Activated CD8-positive, alpha-beta memory T cell treated with anti-CD3 and anti-CD28 coated beads, Interleukin-2, amount 50 U/mL, for 4 hours (primary cell): ENCODE measurements around the gene KCNMA1.

Experiments
- DNase-seq: peaks from one replicate; pipeline ENCODE4 v3.0.0-alpha.2; 2020

The KCNMA1 gene

DNA sequence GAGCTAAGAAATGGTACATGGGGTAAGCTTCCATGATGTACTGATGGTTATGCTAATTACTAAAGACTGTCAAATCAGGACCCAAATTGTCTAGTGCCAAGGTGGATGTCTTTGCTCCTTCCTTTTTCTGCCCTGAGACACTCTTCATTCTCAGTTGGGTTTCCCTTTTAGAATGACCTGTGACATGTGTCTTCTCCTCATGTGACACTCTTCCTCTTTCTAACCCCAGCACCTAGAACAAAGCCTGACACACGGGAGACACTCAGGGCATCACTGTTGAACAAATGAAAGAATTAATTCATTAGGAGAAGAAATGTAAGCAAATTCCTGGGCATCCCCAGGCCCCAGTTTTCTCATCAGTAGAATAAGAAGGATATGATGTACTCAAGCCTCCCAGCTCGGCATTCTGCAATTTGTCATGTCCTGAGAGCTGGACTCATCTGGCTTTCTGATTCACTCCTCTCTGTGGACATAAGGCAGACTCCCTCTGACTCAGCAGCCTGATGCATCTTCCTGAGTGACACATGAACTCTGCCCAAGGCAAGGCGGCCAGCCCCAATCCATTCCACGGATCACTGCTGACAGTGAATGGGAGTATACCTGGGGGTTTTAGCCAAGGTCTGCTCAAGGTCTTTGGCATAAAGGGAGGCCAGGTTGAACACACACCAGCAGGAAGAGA, 473.8 kb downstream of the KCNMA1 start:
- no peak for DNase-seq

DNA sequence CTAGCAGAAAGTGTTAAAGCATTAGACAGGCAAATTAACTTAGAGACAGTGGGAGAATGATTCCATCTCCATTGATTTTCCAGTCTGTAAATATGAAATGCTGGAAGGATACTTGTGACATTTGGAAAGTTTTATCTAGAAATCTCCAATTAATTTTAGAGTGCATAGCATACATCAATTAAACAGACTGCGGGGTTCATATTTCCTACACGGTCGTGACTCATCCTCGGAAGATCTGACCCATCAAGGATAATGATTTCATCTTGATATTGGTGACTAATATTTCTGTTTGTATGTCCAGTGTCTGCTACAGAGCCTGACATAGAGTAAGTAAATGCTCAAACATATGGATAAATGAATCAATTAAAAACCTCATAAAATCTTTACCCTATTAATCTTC, 474.9 kb downstream of the KCNMA1 start:
- DNase-seq: no peak

DNA sequence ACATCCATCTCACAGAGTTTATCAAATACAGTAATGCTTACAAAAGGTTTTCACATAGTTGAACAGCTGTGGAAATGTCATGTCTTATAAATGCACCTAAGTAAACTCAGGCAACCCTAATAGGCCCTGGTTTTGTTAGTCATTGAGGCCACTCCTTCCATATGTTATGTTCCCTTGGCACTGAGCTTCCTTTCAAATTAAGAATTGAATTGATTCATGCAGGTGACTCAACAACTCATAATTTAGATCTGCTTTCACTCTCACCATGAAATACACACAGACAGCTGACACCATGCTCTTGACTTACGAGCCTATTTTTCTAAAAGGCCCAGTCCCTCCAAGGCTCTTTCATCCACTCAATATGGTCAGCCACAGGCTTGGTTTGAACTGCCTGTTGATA, 476.9 kb downstream of the KCNMA1 start:
- DNase-seq: no peak

DNA sequence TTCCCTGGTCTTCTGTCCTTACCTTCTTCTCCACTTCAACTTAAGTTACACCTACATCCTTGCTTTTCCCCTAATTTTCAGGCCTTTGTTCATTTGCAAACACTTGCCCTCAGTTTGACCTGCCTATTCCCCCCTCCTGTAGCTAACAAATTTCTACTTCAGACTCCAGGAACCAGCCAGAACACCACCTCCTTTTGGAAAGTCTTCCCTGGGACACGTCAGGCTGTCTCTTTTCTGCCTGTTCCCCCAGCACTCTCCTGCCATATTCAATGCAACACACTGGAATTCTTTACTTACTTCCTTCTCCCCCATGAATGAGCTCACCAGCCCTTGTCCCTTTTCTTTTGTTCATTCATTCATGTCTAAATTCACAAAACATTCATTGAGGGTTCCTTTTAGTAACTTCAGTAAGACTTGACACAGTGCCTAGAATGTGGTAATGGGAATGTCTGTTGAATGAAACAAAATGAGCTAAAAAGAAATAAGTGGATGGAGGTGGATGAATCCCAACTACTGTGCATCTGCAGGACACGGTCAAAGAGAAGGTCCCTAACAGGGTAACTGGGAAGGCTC, 478.0 kb downstream of the KCNMA1 start:
- DNase-seq: no peak

DNA sequence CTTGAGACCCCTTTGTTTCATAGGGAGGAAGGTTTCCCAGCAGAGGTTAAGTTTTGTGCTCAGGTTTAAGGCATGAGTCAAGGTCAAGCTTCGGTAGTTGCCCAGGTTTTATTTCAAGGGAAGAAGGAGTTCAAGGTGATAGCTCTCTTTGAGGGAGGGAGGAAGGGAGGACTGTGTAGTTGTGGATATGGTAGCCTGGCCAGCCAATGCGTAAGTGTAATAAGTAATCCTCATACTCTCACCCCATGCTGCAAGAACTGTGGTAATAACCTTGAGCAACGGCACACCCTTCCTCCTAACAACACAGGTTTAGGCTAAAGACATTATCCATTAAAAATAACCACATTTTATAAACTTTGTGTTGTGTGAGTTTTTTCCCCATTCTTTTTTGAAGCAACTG, 478.9 kb downstream of the KCNMA1 start:
- no peak for DNase-seq

DNA sequence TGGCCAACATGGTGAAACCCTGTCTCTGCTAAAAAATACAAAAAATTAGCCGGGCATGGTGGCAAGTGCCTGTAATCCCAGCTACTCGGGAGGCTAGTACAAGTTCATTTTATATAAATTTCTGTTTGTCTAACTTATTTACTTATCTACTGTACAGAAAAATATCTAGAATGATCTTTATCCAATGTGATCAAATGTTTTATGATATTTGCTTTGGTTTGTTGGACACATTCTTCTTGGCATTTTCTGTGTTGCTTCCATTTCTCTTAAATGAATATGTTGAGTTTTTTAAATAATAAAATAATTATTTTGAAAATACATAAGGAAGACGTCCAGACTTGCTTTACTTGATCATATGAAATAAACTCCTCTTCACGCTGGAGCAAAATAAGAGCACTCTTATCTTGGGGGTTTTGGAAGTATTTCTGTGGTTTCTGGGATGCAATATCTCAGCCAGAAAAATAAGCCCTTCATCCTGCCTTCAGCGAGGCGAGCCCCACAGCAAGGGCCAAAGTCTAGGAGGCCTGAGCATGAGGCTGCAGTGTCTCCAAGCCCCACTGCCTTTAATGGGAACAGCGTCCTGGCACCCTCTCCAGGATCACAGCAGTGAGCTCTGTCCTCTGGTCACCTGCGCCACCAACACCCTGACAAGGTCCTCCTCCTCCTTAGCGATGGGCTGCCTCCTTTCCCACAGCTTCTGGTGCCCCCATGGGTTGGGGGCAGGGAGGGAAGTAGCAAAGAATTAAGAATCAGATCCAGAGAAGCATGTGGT, 480.2 kb downstream of the KCNMA1 start:
- no peak for DNase-seq

DNA sequence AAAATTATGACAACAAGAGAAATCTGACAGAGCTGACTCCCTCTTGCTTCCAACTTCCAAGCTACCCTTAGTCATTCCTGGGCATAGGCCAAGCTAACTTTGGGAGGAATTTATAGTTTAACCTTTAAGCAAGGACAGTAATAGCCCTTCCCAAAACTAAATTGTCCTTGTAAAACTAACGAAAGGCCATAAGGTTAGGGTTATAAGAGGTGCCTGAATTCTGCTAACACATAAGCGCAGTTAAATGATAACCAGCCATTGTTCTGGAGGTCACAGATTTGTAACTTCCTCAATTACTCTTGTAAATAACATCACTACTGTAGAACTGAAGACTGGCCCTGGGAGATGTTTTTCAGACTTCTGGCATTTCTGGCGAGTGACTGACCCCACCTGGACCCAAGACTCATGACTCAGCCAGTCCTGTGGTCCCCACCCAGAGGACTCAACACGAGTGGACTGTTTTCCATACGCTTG, 481.2 kb downstream of the KCNMA1 start:
- DNase-seq: no peak

DNA sequence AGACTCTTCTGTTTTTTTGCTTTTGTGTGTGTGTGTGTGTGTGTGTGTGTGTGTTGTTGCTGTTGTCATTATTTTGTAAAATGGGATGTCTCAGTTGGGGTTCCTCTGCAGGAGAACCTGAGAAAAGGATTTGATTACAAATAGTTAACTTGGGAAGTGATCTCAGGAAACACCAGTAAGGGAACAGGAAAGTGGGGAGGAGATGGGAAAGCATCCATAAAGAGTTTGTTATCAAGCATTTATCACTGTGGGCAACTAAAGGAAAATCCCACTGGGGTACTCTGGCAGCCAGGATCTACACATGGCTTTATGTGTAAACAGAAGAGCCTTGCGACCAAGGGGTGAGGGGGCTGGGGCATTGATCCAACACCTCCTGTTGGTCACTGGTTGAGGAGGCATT, 485.4 kb downstream of the KCNMA1 start:
- no peak for DNase-seq

DNA sequence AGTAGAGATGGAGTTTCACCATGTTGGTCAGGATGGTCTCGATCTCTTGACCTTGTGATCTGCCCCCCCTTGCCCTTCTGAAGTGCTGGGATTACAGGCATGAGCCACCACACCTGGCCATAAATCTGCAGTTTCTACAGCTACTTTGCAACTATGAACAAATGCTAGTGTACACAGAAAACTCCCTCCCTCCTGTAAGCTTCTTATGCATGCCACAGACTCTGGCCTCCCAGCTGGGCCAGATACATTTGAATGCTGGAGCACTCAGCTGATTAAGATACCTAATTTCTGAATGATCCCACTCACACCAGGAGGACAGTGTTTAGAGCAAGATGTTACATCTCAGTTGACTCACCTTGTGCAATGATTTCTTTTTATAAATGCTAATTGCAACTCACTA, 486.2 kb downstream of the KCNMA1 start:
- no peak for DNase-seq

DNA sequence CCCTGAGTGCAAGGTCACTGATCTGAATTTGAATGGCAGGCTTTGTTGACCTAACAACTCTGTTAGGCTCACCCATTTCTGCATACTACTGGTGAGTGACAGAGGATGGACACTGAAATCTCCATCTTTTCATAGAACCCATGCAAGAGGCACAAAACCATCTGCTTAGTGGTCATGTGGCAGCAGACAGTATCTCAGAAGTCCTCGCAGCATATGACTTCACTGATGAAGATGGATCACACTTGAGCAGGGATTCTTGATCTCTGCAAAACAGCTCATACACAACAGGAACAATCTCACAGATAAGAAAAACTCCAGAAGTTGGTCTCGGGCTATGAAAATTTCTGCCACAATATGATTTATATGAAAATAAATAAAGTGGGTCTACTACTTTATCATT, 487.9 kb downstream of the KCNMA1 start:
- no peak for DNase-seq

DNA sequence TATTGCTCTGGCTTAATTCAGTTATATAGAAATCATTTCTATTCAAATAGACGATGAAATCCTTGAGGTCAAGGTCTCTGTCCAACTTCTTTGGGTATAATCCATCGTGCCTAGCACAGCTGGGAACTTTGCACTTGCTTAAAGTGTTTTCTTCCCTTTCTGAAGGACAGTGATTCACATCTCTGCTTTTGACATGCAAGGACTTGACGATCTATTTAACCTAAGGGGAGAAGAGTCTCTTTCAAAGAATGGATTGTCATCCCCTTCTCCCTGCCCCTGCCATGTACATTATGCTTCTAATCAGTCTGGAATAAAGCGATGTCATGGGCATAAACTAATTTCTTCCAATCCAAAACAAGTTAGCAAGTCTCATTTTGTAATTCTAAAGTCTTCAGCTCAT, 488.6 kb downstream of the KCNMA1 start:
- DNase-seq: no peak

DNA sequence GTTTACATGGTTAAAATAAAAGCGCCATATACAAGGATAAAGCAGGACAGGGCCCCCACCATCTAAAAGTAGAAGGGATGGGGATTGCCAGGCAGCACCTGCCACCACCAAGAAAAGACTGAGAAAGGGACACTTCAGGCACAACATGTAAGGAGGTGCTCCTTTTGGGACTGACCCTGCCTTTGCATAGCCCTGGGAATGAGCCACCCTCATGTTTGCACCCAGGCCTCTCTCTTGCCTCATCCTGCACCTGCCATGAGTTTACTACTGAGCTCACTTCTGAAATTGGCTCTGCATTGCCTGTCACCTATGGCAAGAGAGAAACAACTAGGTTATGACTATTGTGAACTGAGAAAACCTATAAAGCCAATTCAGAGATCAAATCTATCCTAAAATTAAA, 489.7 kb downstream of the KCNMA1 start:
- DNase-seq: no peak

DNA sequence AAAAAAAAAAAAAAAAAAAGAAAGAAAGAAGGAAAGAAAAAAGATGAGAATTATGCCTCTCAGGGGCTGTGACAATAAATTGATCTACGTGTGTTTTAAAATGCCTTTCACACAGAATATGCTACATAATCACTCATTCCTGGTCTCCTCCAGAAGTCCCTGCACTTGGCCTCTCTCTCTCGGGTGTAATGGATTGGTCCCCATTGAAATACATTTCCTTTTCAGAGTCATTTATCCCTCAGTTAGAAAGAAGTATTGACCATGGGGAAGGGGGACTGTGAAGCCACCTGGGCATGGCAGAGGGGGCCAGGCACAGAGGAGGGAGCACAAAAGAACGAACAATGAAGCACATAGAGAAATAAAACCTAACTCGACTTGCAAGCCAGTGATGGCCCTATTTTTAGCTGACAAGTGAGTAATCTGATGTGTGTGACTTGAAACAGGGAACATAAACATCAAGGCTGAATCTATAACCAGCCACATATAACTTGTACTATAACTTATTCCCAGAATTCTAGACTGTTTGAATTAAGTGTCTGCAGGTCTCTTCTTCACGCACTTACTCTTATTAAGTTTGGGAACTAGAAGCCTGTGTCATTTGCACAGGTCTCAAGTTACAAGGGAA, 490.8 kb downstream of the KCNMA1 start:
- no peak for DNase-seq

DNA sequence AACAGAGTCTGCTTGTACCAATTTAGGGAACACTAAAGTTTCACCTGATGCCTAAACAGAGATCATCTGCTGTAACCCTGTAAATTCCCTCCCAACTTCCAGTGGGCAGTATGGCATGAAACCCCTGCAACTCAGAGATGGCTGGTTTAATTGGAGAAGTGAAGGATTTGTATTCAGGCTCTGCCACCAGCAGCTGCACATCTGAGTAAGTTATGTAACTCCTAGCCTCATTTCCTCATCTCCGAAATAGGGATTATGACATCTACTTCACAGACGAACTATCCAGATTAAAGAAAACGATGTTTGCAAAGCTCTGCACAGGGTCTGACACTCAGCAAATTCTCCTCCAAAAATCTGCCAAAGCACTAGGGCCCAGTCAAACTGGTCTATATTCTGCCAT, 493.0 kb downstream of the KCNMA1 start:
- DNase-seq: no peak

DNA sequence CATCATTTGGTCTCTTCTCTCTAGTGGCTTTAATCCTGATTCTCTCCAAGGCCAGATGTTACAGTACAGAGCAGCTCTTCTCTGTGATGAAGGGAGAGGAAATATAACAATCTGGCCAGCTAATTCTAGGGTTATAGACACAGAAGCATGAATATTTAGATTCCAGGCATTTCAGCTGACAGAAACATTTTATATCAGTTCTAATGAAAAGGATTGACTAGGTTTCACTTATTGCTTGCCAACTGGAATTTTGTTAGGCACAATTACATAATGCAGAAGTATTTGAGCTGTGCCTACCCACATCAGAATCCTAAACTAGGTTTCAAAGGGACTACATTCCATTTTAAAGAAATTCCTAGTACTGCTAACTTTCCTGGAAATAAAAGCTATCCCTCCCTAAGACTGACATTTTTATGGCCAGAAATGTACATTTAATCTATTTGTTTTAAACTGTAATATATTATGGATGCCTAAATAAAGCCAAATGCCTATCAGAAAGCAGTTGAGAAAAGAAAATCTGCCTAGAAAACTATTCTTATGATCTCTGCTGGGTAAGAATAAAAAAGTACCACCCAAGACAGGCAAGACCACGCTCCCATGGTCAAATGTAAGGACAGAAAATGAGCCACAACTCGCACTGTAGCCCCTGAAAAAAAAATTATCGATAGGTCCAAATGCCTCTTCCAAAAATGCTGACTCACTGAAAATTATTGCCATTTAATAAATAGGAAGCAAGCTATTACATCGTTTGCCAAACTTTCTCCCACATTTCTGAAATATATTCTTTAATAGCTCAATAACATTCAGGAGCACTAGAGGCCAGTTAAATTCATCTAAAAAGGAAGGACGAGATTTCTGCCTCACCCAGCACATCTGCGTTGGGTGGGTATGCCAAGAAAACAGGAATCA, 498.1 kb downstream of the KCNMA1 start:
- no peak for DNase-seq

DNA sequence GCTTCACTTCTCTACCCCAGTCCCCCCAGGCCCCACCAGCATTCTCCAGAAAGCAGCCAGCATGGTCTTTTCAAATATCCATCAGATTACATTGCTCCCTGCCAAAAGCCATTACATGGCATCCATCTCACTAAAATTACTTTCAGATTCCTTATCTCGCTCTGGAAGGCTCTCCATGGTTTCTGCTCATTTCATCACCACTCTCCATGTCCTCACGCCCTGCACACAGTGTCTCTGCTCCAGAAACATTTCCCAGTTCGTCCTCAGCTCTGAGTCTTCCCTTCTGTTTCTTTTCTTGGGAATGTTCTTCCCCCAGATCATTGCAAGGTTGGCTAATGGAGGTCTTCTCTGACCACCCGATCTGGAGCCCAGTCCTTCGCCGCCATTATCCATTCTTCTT, 499.1 kb downstream of the KCNMA1 start:
- no peak for DNase-seq

DNA sequence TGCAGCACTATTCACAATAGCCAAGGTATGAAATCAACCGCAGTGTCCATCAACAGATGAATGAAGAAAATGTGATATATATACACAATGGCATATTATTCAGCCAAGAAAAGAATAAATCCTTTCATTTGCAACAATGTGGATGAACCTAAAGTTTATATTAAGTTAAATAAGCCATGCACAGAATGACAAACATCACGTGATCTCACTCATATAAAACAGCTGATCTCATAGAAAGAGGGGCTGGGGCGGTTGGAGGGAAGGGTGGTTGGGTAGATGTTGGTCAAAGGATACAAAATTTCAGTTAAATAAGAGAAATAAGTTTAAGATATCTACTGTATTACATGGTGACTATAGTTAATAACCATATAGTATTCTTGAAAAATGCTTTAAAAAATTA, 502.1 kb downstream of the KCNMA1 start:
- DNase-seq: no peak

DNA sequence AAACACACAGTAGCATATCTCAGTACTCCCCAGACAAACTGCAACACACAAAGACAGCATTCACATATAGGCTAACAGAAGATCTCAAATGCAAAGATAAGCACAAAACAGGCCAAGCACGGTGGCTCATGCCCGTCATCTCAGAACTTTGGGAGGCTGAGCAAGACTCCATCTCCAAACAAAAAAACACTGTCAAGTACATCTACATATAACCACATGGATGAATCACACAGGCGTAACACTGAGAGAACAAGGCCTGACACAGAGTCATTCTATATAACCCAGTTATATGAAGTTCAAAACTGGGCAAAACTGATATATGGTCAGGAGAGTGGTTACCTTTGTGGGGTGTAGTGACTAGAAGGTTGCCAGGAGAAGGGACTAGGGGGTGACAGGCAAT, 506.4 kb downstream of the KCNMA1 start:
- no peak for DNase-seq

DNA sequence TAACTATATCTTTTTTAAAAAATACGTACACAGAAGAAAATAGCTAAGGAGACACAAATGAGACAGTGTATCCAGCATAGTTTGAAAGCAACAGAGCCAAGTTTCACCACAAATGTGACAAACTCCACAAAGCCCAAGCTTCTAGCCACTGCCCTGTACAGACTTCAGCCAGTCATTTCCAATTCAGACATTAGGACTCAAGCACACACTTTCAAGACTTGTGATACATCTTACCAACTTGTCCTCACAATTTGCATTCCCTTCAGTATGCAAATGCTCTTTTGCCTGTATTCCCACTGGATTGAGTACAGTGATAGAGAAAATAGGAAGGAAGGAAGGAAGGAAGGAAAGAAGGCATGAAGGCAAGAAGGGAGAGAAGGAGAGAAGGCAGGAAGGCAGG, 510.4 kb downstream of the KCNMA1 start:
- no peak for DNase-seq

DNA sequence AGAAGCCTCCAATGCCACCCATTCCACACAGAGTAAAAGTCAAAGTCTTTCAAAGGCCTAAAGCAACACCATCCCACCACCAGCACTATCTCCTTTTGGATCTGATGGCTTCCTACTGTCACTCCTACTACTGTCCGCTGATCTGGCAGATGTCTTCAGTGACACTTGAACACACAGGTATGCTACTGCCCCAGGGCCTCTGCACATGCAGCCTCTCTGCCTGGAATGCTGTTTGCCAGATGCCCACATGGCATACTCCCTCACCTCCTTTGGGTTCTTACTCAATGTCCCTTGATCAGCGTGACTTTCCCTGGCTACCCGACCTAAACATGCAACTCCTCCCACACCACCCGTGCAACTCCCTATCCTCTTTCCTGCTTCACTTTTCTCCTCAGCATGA, 512.4 kb downstream of the KCNMA1 start:
- DNase-seq: no peak

DNA sequence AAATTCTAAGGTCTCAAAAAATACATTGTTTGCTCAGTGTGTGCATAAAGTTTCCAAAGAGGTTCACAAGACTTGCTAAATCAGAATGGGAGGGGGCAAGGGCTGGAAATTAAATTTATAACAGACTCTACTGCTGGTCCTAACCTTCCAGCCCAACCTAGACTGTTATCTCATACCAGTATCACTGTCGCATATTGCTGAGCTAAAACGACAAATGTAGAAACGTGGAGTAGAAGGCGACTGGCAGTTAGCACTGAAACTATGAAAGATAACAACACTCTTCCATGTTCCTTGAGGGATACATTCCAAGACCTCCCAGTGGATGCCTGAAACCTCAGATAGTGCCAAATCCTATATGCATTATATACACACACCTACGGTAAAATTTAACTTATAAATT, 514.3 kb downstream of the KCNMA1 start:
- DNase-seq: no peak

DNA sequence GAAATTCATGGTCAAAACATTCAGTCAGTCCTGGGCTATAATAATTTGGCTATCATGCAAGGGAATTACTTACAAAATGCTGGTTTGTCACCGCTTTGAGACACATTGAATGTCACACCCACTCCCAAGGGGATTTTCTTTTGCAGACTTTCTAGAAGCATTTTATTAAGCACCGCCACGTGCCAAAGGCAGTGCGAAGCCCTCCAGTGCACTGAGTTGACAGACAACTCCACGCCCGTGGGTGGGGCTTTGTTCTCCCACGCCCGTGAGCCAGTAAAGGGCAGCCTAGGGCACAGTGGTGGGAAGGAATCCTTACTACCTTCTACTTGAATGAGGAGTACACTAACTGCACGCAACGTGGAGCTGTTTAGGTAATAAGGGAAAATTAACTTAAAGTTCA, 515.8 kb downstream of the KCNMA1 start:
- no peak for DNase-seq
